Right lobe of liver (tissue), 4 donors: Measurements from ENCODE around the gene CCIN.

Experiments used
- POLR2A ChIP-seq: fragments of 450-650 bp; IDR thresholded peaks from one replicate; pipeline ENCODE4 v1.6.1; 2017; ENCODE audit warnings: antibody characterized with exemption, mild to moderate bottlenecking
- TF ChIP-seq, protein P1 (sequence below), 4 donors: fragments of 200-600 bp in 3 of 4; fragments of 450-650 bp in 1 of 4; IDR thresholded peaks; one replicate each; pipeline versions ENCODE4 v1.5.1 to v1.8.0; 2016 to 2022; ENCODE audit warnings: antibody characterized with exemption in 4 of 4, mild to moderate bottlenecking in 2 of 4
- donor health status: DM: no; HTN: no; CAD: no.
- donor health status: DM: no; HTN: no; CAD: no.
- donor health status: DM: no; HTN: yes; CAD: no.

DNA sequence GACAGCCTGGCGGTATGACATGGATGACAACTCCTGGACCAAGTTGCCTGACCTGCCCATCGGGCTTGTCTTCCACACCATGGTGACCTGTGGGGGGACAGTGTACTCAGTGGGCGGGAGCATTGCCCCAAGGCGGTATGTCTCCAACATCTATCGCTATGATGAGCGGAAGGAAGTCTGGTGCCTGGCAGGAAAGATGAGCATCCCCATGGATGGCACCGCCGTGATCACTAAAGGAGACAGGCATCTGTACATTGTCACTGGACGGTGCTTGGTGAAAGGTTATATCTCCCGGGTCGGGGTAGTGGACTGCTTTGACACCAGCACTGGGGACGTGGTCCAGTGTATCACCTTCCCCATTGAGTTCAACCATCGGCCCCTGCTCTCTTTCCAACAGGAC lies 1.3 kb downstream of the CCIN start:
- TF ChIP-seq, protein P1, sequence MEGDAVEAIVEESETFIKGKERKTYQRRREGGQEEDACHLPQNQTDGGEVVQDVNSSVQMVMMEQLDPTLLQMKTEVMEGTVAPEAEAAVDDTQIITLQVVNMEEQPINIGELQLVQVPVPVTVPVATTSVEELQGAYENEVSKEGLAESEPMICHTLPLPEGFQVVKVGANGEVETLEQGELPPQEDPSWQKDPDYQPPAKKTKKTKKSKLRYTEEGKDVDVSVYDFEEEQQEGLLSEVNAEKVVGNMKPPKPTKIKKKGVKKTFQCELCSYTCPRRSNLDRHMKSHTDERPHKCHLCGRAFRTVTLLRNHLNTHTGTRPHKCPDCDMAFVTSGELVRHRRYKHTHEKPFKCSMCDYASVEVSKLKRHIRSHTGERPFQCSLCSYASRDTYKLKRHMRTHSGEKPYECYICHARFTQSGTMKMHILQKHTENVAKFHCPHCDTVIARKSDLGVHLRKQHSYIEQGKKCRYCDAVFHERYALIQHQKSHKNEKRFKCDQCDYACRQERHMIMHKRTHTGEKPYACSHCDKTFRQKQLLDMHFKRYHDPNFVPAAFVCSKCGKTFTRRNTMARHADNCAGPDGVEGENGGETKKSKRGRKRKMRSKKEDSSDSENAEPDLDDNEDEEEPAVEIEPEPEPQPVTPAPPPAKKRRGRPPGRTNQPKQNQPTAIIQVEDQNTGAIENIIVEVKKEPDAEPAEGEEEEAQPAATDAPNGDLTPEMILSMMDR (IDR thresholded peaks at IDR 0.05), result no peak
- TF ChIP-seq POLR2A, result no peak
